ENCODE measurements around the gene DUSP10. TPM values are rescaled to one million over a fixed set of nuclear protein-coding genes. Genes with fewer than 3 reads are reported as not detected.

DUSP10 gene
- total RNA-seq, 1 donor from 2014 or later, result 4.7 TPM

DNA sequence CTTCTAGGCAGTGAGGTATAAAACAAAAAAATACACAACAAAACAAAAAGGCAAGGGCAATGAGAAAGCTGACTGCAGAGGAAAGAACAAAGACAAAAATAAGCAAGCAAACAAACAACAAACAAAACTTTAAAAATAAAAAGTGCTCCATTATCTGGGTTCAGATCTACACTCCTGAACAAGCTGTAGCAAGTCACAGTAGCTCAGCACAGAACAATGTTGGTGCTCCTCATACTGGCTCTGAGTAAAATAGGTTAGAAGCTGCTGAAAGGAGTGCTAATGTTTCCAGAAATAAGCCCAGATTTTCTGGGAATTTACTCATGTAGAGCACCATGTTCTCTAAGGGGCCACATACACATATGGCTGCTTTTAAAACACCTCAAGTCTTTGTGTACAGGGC lies 16.6 kb upstream of the DUSP10 start:
- Histone ChIP-seq H3K4me1 (no peaks in the 10 kb centered on the region), H3K36me3 (no peaks in the 10 kb centered on the region), H3K4me3 (no peak overlapping the region), H3K27me3 (no peaks in the 10 kb centered on the region), H3K27ac (no peak overlapping the region), H3K9me3 (no peaks in the 10 kb centered on the region)
- TF ChIP-seq, protein P1, sequence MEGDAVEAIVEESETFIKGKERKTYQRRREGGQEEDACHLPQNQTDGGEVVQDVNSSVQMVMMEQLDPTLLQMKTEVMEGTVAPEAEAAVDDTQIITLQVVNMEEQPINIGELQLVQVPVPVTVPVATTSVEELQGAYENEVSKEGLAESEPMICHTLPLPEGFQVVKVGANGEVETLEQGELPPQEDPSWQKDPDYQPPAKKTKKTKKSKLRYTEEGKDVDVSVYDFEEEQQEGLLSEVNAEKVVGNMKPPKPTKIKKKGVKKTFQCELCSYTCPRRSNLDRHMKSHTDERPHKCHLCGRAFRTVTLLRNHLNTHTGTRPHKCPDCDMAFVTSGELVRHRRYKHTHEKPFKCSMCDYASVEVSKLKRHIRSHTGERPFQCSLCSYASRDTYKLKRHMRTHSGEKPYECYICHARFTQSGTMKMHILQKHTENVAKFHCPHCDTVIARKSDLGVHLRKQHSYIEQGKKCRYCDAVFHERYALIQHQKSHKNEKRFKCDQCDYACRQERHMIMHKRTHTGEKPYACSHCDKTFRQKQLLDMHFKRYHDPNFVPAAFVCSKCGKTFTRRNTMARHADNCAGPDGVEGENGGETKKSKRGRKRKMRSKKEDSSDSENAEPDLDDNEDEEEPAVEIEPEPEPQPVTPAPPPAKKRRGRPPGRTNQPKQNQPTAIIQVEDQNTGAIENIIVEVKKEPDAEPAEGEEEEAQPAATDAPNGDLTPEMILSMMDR (IDR thresholded peaks at IDR 0.05), result no peak
- TF ChIP-seq POLR2A (IDR thresholded peaks at IDR 0.05) (no peak), POLR2AphosphoS5 (IDR thresholded peaks at IDR 0.05; ENCODE audit: insufficient read depth in 1 of 2, low read depth in 1 of 2) (no peak)
- DNase-seq (ENCODE audit: extremely low spot score in 2 of 2), result no peak
- intact Hi-C loops (cut with DNase I), result no loop called here

DNA sequence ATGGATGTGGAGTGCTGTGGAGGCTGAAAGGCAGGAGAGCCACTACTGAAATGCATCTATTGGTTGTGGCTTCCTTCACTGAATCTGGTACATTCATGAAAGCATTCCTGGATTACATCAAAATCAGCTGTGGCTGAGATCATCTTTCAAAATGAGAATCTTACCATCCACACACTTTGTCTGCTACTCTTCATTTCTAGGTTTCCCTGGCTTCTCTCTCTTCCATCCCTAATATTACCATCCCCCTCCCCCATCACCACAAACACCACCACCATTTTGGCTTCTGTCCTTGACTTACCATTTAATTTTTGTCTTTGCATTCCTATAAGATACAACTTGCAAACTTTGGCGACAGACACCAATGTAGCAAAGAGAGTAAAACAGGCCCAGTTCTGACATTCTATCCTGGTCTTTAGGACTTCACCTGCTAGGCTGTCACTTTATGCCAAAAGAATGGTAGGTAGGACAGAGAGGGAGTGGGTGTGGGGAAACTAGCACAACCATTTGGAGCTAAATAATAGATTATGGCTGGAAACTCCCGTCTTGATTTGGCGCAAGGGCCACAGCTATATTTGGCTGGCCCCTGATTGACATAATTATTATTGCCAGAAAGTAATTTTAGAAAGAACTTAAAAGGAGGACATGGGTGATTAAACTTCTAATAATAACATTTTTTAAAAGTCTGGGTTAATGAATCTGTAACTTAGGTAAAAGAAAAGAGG lies 15.1 kb upstream of the DUSP10 start:
- no peak for DNase-seq (ENCODE audit: extremely low spot score in 2 of 2)
- Histone ChIP-seq H3K9me3 (no peaks in the 10 kb centered on the region), H3K4me3 (no peak overlapping the region), H3K27ac (no peak overlapping the region), H3K36me3 (no peaks in the 10 kb centered on the region), H3K4me1 (no peaks in the 10 kb centered on the region), H3K27me3 (no peaks in the 10 kb centered on the region)
- TF ChIP-seq, protein P1 (IDR thresholded peaks at IDR 0.05), result no peak
- TF ChIP-seq POLR2AphosphoS5 (IDR thresholded peaks at IDR 0.05; ENCODE audit: insufficient read depth in 1 of 2, low read depth in 1 of 2) (no peak), POLR2A (IDR thresholded peaks at IDR 0.05) (no peak)
- intact Hi-C loops (cut with DNase I), result no loop called here

DNA sequence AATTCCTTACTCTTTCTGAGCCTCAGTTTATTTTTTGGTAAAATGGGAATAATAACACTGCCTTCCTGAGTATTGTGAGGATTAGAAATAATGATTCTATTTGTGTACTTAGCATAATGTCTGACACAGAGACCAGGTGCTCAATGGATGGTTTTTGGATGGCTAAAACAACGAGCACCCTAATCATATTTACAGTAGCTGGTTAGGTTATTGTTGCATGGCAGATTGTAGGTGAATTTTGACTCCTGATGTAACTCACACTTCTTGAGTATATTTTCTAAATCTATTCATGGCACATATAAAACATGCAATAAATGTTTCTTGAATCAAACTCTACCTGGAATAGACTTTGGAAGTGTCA lies 11.9 kb upstream of the DUSP10 start:
- Histone ChIP-seq H3K9me3 (no peaks in the 10 kb centered on the region), H3K4me1 (no peaks in the 10 kb centered on the region), H3K4me3 (no peak overlapping the region), H3K27ac (no peak overlapping the region), H3K36me3 (no peaks in the 10 kb centered on the region), H3K27me3 (no peaks in the 10 kb centered on the region)
- intact Hi-C loops (cut with DNase I), result loop anchor here (5.0 kb wide), 1 partner anchor 113 kb away; no protein-coding TSS in a partner anchor
- DNase-seq (ENCODE audit: extremely low spot score in 2 of 2), result no peak
- no peak for TF ChIP-seq POLR2AphosphoS5 (IDR thresholded peaks at IDR 0.05; ENCODE audit: insufficient read depth in 1 of 2, low read depth in 1 of 2)
- TF ChIP-seq, protein P1 (IDR thresholded peaks at IDR 0.05), result no peak
- no peak for TF ChIP-seq POLR2A (IDR thresholded peaks at IDR 0.05)

DNA sequence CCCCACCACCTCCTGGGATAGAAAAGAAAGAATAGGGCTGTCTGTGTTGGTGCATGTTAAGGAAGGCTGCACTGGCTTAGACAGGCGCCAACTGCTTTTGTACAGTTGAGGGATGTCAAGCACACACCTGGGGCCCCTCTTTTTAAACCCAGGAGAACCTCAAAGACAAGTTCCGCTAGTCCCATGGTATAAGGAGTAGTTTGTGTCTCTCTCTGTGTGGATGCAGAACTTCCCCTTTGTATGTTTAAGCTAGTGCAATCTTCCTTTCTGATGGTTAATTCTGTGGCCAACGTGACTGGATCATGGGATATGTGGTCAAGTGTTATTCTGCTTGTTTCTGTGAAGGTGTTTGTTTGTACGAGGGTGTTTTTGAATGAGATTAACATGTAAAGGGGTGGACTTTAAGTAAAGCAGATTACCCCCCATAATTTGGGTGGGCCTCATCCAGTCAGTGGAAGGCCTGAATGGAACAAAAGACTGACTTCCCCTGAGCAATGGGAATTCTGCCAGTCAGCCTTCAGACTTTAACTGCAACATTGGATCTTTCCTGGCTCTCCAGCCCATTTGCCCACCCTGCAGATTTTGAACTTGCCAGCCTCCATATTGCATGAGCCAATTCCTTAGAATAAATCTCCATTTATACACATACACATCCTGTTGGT lies 9.5 kb upstream of the DUSP10 start:
- Histone ChIP-seq H3K9me3 (no peaks in the 10 kb centered on the region), H3K27me3 (no peaks in the 10 kb centered on the region), H3K4me3 (no peak overlapping the region), H3K36me3 (no peaks in the 10 kb centered on the region), H3K27ac (no peak overlapping the region), H3K4me1 (no peaks in the 10 kb centered on the region)
- intact Hi-C loops (cut with DNase I), result loop anchor here (5.0 kb wide), 1 partner anchor 116 kb away; no protein-coding TSS in a partner anchor
- DNase-seq (ENCODE audit: extremely low spot score in 2 of 2), result no peak
- TF ChIP-seq POLR2A (IDR thresholded peaks at IDR 0.05) (no peak), POLR2AphosphoS5 (IDR thresholded peaks at IDR 0.05; ENCODE audit: insufficient read depth in 1 of 2, low read depth in 1 of 2) (no peak)
- TF ChIP-seq, protein P1 (IDR thresholded peaks at IDR 0.05), result no peak

DNA sequence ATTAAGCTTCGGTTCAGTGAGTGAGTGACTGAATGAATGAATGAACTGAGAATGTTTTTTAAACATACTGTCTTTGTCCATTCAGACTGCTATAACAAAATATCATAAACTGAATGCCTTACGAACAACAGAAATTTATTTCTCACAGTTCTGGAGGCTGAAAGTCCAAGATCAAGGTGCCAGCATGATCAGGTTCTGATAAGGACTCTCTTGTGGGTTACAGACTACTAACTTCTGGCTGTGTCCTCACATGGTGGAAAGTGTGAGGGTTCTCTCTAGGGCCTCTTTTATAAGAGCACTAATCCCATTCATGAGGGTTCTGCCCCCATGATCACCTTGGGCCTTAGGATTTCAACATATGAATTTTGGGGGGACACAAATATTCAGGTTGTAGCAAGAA lies 7.1 kb upstream of the DUSP10 start:
- Histone ChIP-seq H3K27me3 (no peaks in the 10 kb centered on the region), H3K4me3 (no peak overlapping the region), H3K27ac (no peak overlapping the region), H3K36me3 (no peaks in the 10 kb centered on the region), H3K9me3 (no peaks in the 10 kb centered on the region), H3K4me1 (peaks cover under 1% of the 10 kb centered on the region)
- TF ChIP-seq POLR2AphosphoS5 (IDR thresholded peaks at IDR 0.05; ENCODE audit: insufficient read depth in 1 of 2, low read depth in 1 of 2) (no peak), POLR2A (IDR thresholded peaks at IDR 0.05) (no peak)
- TF ChIP-seq, protein P1 (IDR thresholded peaks at IDR 0.05), result no peak
- DNase-seq (ENCODE audit: extremely low spot score in 2 of 2), result no peak
- intact Hi-C loops (cut with DNase I), result loop anchor here (10.0 kb wide), 1 partner anchor 864 kb away; no protein-coding TSS in a partner anchor

Measured in vagina (tissue), 2 donors.